Stomach (tissue), 9 donors: ENCODE data around the gene PIEZO1. TPM values are rescaled to one million over a fixed set of nuclear protein-coding genes. Genes with fewer than 3 reads are reported as not detected.

Experiments used
- DNase-seq, 2 donors: peaks; one replicate each; pipeline versions ENCODE4 v3.0.0 to v3.0.0-alpha.2; 2013 to 2019
- H3K27ac ChIP-seq, 5 donors: fragments of 200-600 bp in 4 of 5; sonication (generic) in 4 of 5; one replicate each; pipeline ENCODE4 v1.5.1; 2013 to 2019; ENCODE audit warnings: mild to moderate bottlenecking in 1 of 5, moderate library complexity in 1 of 5
- H3K27me3 ChIP-seq, 3 donors: fragments of 200-600 bp; sonication (generic); one replicate each; pipeline ENCODE4 v1.5.1; 2017 to 2019; ENCODE audit warnings: mixed run types in 1 of 3
- H3K36me3 ChIP-seq, 4 donors: fragments of 200-600 bp; sonication (generic); 1 replicate in 3 of 4; 2 replicates in 1 of 4; pipeline ENCODE4 v1.5.1; 2016 to 2019
- H3K4me1 ChIP-seq, 4 donors: fragments of 200-600 bp; sonication (generic); one replicate each; pipeline ENCODE4 v1.5.1; 2016 to 2019
- H3K4me3 ChIP-seq, 4 donors: fragments of 200-600 bp; sonication (generic) in 3 of 4; one replicate each; pipeline ENCODE4 v1.5.1; 2016 to 2019; ENCODE audit warnings: mild to moderate bottlenecking in 1 of 4
- H3K9me3 ChIP-seq, 4 donors: fragments of 200-600 bp; sonication (generic); one replicate each; pipeline ENCODE4 v1.5.1; 2016 to 2019
- EP300 ChIP-seq: sonication (generic); formaldehyde crosslinking; IDR thresholded peaks from one replicate; pipeline ENCODE4 v1.6.1; 2017; ENCODE audit warnings: antibody characterized with exemption
- POLR2A ChIP-seq, 4 donors: fragments of 450-650 bp; IDR thresholded peaks; one replicate each; pipeline ENCODE4 v1.6.1; 2016; ENCODE audit warnings: antibody characterized with exemption in 4 of 4, control low read depth in 2 of 4, mild to moderate bottlenecking in 1 of 4, moderate library complexity in 1 of 4
- POLR2AphosphoS5 ChIP-seq, 3 donors: sonication (generic); formaldehyde crosslinking; IDR thresholded peaks; one replicate each; pipeline ENCODE4 v1.6.1; 2016; ENCODE audit warnings: antibody characterized with exemption in 3 of 3
- WGBS, 5 donors: extraction: QIAGEN DNeasy Blood & Tissue Kit in 3 of 5; methylation state at CpG; one replicate each; pipeline versions ENCODE4 v1.1.5 to v1.1.7; 2013 to 2018; 5-methylcytosine and 5-hydroxymethylcytosine counted together
- intact Hi-C: fragments of 100-400 bp; cut with DNase I; formaldehyde crosslinking; loops from one replicate; pipeline ENCODE4 v1.15.1; 2023; ENCODE audit warnings: low total_unique reads
- polyA plus RNA-seq, 3 donors: library from polyadenylated mRNA; stranded (reverse); fragments of 200-250 nt; gene quantifications; one replicate each; pipeline ENCODE4 v1.2.3, GENCODE V29; 2013
- total RNA-seq, 5 donors: library from RNA; depleted of rRNA; stranded (reverse); fragments of >200 nt; gene quantifications; one replicate each; pipeline versions ENCODE4 v1.1.0 to v1.2.3, GENCODE V29; 2014 to 2016
- TF ChIP-seq, protein P1 (sequence below), 7 experiments: fragments of 450-650 bp in 4 of 7; fragments of 200-600 bp in 3 of 7; sonication (generic) in 3 of 7; IDR thresholded peaks; one replicate each; pipeline ENCODE4 v1.5.1; 2016 to 2019; ENCODE audit warnings: antibody characterized with exemption in 7 of 7, control low read depth in 2 of 7, mild to moderate bottlenecking in 1 of 7
- donor health status: healthy with polysubstance abuse.
- donor health status: Bipolar disorder and iron deficiency.
- donor health status: healthy.

PIEZO1 gene
- total and polyA plus RNA-seq, 8 donors: 43.7 to 171 (median 115) TPM

DNA sequence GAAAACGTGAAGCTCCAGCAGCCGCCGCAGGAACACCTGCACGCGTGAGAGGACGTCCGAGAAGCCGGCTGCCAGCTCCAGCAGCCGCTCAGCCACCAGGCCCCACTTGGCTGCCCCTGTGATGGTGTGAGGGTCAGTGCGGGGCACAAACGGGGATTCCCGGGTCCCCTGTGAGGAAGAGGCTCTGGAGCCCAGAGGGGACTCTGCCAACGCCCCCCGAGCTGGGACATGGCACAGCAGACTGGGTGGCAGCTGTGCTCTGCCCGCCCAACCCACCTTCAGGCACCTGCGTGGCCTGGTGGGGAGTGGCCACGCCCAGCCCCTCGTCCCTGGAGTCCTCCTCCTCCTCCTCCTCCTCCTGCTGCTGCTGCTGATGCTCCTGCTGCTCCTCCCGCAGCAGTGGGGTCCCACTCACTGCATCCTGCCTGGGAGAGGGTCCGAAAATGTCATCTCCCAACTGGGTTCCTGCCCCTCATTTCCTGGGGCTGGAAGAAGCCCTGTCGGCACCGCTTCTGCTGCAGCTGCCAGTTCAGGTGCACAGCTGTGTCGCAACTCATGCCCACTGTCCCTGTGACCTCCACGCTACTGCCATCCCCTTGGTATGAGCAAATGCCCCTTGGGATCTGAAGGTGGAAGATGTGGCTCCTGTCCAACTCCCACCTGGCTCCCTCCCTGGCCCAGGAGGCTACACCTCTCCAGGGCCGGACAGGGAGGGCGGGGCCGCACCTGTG is 51.2 kb downstream of the PIEZO1 start:
- no peak overlapping the region for H3K27ac ChIP-seq
- no peaks in the 10 kb centered on the region for H3K9me3 ChIP-seq
- no peak overlapping the region for H3K4me3 ChIP-seq
- no peaks in the 10 kb centered on the region for H3K27me3 ChIP-seq
- peaks cover 0 to 11% (median 9%) of the 10 kb centered on the region in 4 donors for H3K4me1 ChIP-seq
- TF ChIP-seq, protein P1, sequence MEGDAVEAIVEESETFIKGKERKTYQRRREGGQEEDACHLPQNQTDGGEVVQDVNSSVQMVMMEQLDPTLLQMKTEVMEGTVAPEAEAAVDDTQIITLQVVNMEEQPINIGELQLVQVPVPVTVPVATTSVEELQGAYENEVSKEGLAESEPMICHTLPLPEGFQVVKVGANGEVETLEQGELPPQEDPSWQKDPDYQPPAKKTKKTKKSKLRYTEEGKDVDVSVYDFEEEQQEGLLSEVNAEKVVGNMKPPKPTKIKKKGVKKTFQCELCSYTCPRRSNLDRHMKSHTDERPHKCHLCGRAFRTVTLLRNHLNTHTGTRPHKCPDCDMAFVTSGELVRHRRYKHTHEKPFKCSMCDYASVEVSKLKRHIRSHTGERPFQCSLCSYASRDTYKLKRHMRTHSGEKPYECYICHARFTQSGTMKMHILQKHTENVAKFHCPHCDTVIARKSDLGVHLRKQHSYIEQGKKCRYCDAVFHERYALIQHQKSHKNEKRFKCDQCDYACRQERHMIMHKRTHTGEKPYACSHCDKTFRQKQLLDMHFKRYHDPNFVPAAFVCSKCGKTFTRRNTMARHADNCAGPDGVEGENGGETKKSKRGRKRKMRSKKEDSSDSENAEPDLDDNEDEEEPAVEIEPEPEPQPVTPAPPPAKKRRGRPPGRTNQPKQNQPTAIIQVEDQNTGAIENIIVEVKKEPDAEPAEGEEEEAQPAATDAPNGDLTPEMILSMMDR (IDR thresholded peaks at IDR 0.05): no peak
- TF ChIP-seq POLR2AphosphoS5 (IDR thresholded peaks at IDR 0.05): no peak
- no peak for TF ChIP-seq EP300
- TF ChIP-seq POLR2A (IDR thresholded peaks at IDR 0.05): no peak
- H3K36me3 ChIP-seq: peaks cover 56 to 87% (median 85%) of the 10 kb centered on the region in 4 donors
- no peak for DNase-seq
- intact Hi-C loops: loop anchor here (10.0 kb wide), 2 partner anchors 441 to 481 kb away; partner anchors contain the start of genes CDH15 and ZNF778
- WGBS, 5 donors: 86 to 89% (median 87%) methylated on average over 14 to 27 of the region's 27 CpGs

DNA sequence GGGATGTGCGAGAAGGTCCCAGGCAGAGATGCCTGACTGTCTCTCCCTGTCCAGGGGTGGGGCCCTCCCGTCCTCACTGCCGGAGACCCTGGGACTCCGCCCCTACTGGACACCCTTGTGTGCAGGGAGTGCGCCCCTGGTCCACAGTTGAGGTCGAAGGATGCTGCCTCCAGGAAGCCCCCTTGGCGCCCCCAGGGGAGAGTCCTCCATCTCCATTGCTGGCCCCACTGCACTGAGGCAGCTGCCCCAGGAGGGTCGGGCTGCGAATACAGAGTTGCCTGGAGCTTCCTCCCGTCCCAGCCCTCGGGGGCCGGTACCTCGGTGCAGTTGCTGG is 52.1 kb downstream of the PIEZO1 start:
- H3K27me3 ChIP-seq: no peaks in the 10 kb centered on the region
- 84 to 90% (median 88%) methylated on average over 12 to 13 of the region's 13 CpGs for WGBS, 5 donors
- peaks cover 0 to 11% (median 9%) of the 10 kb centered on the region in 4 donors for H3K4me1 ChIP-seq
- no peak for DNase-seq
- H3K27ac ChIP-seq: no peak overlapping the region
- intact Hi-C loops: loop anchor here (10.0 kb wide), 2 partner anchors 442 to 482 kb away; partner anchors contain the start of genes CDH15 and ZNF778
- no peak for TF ChIP-seq POLR2AphosphoS5 (IDR thresholded peaks at IDR 0.05)
- H3K9me3 ChIP-seq: no peaks in the 10 kb centered on the region
- H3K36me3 ChIP-seq: peaks cover 56 to 81% (median 79%) of the 10 kb centered on the region in 4 donors
- H3K4me3 ChIP-seq: no peak overlapping the region

DNA sequence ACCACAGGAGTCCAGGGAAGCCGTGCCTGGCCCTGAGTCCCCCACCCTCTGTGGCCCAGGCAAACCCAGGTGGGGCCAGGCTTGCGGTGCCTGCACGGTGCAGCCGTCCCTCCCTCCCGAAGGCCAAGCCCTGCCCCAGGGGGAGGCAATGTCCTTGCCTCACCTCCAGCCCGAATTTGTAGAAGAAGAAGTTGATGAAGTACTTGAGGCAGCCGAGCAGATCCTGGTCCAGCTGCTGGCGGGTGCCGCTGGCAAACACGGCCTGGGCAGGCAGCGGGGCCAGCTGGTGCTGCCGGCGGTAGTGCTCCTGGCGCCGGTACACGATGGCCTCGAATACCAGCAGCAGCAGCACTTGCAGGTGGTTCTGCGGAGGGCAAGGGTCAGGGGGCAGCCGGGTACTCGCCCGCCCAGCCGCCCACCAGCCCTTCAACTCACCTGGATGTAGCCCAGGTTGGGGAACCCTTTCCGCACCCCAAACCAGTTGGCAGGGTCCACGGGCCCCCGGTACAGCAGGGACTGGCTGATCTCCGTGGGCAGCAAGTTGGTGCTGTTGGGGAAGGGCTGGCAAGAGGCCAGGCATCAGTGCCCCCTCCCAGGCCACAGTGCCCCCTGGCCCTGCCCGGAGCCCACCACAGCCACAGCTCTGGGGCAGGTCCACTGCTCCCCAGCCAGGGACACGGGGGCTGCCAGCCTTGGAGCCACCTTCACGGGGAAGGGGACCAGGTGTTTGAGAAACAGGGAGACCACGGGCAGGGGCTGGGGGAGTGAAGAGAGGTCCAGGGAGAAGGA is 52.7 kb downstream of the PIEZO1 start:
- no peak overlapping the region for H3K4me3 ChIP-seq
- H3K4me1 ChIP-seq: peaks cover 0 to 6% (median 4%) of the 10 kb centered on the region in 4 donors
- DNase-seq: no peak
- peaks cover 56 to 82% (median 80%) of the 10 kb centered on the region in 4 donors for H3K36me3 ChIP-seq
- WGBS, 5 donors: 67 to 78% (median 77%) methylated on average over 22 to 30 of the region's 30 CpGs
- TF ChIP-seq POLR2AphosphoS5 (IDR thresholded peaks at IDR 0.05) (no peak), POLR2A (IDR thresholded peaks at IDR 0.05) (no peak), EP300 (no peak)
- TF ChIP-seq, protein P1 (IDR thresholded peaks at IDR 0.05): no peak
- H3K27ac ChIP-seq: no peak overlapping the region
- intact Hi-C loops: loop anchor here (10.0 kb wide), 2 partner anchors 442 to 482 kb away; partner anchors contain the start of genes CDH15 and ZNF778
- no peaks in the 10 kb centered on the region for H3K27me3 ChIP-seq
- no peaks in the 10 kb centered on the region for H3K9me3 ChIP-seq

DNA sequence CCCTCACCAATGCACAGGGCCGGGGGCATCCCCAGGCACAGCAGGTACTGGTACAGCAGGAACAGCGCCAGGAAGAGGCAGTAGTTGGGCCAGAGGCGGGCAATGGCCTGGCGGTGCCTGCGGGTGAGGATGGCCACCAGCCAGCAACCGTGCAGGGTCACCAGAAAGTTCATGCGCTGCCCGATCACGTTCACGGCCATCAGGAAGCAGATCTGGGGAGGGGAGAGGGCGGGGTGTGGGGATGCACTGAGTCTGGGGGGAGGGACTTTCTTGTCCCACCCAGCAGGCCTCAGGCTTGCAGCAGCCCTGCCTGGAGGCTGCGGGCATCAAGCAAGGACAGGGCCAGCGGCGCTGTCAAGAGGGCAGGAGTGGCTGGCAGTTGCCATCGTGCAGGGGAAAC is 53.3 kb downstream of the PIEZO1 start:
- 59 to 84% (median 62%) methylated on average over 2 to 15 of the region's 15 CpGs for WGBS, 5 donors

More for the DNA sequence above, 53.3 kb downstream of the PIEZO1 start:
- peaks cover 60 to 85% (median 85%) of the 10 kb centered on the region in 4 donors for H3K36me3 ChIP-seq
- DNase-seq: no peak
- no peak overlapping the region for H3K4me3 ChIP-seq
- no peaks in the 10 kb centered on the region for H3K4me1 ChIP-seq
- intact Hi-C loops: loop anchor here (10.0 kb wide), 2 partner anchors 443 to 483 kb away; partner anchors contain the start of genes CDH15 and ZNF778
- H3K27me3 ChIP-seq: no peaks in the 10 kb centered on the region
- TF ChIP-seq POLR2A (IDR thresholded peaks at IDR 0.05) (no peak), EP300 (no peak)
- no peak overlapping the region for H3K27ac ChIP-seq
- no peaks in the 10 kb centered on the region for H3K9me3 ChIP-seq
